Middle frontal gyrus (tissue), 1 donor: ENCODE measurements around the gene MAML1.

ENCODE experiments used
- DNase-seq: peaks from one replicate; pipeline ENCODE4 v3.0.0-alpha.2; 2015; ENCODE audit warnings: low spot score; ENCODE audit errors: extremely low spot score

MAML1 gene

DNA sequence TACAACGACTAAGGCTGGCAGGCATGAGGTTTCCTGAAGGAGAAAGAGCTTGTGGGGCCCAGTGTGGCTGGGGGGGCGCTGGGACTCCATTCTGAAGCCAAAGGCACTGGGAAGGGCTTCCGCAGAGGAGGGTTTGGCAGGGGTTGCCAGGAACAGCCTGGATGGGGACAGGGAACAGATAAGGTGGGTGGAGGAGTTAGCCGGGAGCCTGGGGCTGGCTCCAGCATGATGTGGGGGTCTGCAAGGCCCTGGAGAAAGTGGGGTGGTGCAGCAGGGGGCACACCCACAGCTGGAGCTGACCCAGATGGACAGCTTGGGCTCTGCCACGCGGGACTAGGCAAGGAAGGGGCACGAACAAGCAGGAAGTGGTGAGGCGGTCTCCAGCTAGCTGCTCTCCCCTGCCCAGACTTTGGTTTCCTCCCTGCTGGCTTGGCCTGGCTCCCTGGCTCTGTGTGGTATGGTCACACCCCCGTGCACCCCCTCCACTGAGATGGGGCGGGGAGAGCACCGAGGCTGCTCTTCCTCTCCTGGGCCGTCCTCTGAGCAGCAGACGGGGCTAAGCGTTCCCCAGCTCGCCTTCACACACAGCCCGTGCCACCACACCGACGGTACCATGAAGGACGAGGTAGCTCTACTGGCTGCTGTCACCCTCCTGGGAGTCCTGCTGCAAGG is 61.0 kb downstream of the MAML1 start, which contains the start of gene LTC4S:
LTC4S (plus strand) TSS at position 519 of the 672 bp plus-strand sequence; CDS start at position 614, 95 bp downstream.
- no peak for DNase-seq

- DNase-seq = no peak
Observed at GRCh38 chr5:179794171-179794570, 61.5 kb downstream of the MAML1 start.

GRCh38 chr5:179794575-179794974 is 62.0 kb downstream of the MAML1 start:
- no peak for DNase-seq

GRCh38 chr5:179795049-179795862 is 62.6 kb downstream of the MAML1 start:
- no peak for DNase-seq

DNA sequence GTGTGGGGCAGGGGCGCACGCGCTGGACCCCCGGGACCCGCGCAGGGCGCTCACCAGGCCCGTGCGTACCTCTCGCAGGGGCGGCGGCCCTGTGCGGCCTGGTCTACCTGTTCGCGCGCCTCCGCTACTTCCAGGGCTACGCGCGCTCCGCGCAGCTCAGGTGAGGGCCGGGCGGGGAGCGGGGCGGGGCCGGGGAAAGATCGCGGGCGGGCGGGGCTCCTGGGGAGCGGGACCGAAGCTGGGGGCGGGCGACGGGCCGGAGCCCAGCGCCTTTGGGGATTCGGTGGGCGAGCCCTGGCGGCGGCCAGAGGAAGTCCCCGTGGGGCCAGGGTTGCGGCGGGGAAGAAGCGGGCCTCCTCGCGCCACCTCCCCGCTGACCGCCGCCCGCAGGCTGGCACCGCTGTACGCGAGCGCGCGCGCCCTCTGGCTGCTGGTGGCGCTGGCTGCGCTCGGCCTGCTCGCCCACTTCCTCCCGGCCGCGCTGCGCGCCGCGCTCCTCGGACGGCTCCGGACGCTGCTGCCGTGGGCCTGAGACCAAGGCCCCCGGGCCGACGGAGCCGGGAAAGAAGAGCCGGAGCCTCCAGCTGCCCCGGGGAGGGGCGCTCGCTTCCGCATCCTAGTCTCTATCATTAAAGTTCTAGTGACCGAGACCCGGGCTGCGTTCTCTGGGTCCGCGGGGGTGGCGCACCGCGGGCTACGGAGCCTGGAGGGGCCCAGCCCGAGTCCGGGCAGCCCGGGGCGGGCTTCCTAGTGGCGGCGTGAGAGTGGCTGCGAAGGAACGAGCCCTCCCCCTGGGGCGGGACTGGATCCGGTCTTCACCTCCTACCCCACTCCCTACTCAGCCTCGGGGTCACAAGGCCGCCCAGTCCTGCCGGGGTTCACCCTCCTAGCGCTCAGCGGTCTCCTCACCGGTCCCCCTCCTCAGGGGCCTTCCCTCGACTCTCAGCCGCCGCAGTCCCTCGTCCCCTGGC is 63.5 kb downstream of the MAML1 start:
- peak; percentile 69 for DNase-seq

DNA sequence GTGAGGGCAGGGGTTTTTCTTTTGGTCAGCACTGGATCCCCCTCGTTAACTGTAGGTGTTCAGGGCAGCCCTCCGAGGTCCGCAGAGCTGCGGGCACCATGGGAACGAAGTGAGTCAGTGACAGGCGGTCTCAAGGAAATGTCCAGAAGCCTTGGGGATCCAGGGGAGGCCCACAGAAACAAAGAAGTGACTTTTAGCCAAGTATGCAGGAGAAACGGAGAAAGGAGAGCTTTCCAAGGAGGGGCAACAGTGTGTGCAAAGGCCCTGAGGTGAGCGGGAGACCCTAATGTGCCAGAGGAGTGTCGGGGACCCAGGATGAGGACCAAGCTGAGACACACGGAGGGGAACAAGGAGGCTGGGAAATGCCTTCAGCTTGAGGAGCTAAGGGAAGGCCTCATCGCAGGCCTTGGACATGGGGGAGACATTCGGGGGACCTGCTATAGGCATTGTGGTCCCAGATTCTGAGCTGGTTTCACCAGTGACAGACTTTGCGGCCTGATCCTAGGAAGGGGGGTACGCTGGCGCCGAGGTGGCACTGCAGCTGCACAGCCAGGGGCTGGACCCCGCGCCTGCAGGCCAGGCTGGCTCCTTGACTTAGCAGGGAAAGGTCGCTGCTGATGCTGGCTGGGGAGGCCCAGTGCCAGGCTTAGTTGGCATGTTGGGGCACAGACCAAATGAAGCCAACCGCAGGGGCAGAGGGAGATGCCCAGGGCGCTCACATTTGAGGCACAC is 64.4 kb downstream of the MAML1 start:
- no peak for DNase-seq

GRCh38 chr5:179797741-179798140 is 65.1 kb downstream of the MAML1 start:
- no peak for DNase-seq

DNA sequence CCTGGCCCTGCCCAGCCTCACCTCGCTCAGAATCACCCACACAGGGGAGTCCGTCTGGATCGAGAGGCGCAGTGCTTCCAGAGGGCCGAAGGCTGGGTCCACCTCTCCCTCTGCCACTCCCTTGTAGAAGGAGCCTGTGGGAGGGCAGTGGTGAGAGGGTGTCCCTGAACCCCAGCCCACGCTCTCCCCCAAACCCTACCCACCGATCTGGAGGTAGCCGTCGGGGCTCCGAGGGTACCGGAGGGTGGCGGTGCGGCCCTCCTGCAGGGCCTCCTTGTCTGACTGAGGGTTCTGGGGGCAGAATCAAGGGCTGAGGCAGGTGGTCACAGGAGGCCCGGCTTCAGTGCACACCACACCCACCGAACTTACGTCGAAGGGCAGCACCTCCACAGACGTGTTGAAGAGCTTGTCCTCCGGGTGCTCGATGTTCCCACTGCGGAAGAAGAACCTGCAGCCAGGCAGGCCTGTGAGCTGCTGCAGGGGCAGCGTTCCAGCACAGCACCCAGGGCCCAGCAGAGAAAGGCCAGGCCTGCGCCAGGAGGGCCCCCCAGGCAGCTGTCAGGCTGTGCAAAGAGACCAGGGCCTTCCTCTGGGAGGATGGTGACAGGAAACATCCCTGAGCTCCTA is 65.6 kb downstream of the MAML1 start:
- no peak for DNase-seq

- DNase-seq = no peak
Observed at GRCh38 chr5:179798771-179799643, 66.4 kb downstream of the MAML1 start.

- DNase-seq = no peak
Observed at GRCh38 chr5:179799644-179799973, 67.0 kb downstream of the MAML1 start.

GRCh38 chr5:179800071-179800695 is 67.6 kb downstream of the MAML1 start:
- DNase-seq = no peak

- no peak for DNase-seq
Observed at GRCh38 chr5:179800696-179801201, 68.1 kb downstream of the MAML1 start.

- no peak for DNase-seq
Observed at GRCh38 chr5:179801304-179802206, 68.9 kb downstream of the MAML1 start.

DNA sequence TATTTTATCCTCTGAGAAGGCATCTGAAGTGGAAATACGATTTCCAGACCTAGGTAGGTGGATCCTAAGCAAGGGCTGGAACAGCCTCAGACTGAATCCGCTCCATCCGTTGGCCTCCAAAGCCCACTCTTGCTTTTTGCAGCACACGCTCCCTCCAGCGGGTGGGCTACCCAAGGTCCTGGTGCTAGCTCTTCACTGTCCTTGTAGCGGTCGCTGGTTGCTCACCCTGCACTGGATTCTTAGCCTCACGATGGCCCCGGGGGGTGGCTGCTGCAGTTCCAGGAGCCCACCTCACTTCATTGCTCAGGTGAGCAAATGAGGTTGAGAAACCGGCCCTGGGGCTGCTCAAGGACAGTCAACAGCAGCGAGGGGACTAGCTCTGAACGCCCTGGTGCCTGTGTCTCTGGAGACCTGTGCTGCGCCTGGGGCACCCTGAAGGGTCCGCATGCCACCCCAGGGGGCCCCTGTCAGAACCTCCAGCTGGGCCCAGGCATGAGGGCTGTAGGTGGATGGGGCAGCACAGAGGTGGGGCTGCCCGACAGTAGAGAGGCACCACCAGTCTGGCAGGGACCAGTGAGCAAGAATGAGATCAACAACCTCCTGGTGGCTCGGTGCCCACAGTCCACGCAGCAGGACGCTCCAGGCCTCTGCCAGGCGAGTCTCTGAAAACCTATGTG is 69.7 kb downstream of the MAML1 start:
- no peak for DNase-seq

GRCh38 chr5:179802950-179803562 is 70.4 kb downstream of the MAML1 start:
- no peak for DNase-seq

- no peak for DNase-seq
Observed at GRCh38 chr5:179803651-179804554, 71.3 kb downstream of the MAML1 start.
